ENCODE results near the gene NUDT8.
"Not testable (repeated sequence)": the region's sequence is repeated elsewhere in the genome, so short reads cannot be mapped to it uniquely, and the experiment has no call there.

The NUDT8 gene

DNA sequence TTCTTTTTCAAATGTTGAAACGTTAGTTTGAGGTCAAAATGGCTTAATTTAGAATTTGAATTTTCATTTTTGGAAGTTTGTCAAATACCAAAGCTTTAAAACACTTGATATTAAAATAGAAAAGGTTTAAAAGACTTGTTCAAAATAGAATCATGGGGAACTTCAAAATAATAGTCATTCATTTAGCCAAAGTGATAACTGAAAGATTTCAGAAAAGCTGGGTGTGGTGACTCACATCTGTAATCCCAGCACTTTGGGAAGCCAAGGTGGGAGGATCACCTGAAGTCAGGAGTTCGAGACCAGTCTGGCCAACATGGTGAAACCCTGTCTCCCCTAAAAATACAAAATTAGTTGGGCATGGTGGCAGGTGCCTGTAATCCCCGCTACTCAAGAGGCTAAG lies 35.3 kb downstream of the NUDT8 start:
- Histone ChIP-seq H3K4me1 (ENCODE audit: insufficient read depth, low read length) (no peaks in the 10 kb centered on the region; the same call in 1 of the 2 replicates), H3K9me3 (ENCODE audit: control insufficient read depth, insufficient read depth, low read length) (peaks cover 5% of the 10 kb centered on the region), H3K9ac (ENCODE audit: low read depth, low read length) (no peak overlapping the region), H3K36me3 (ENCODE audit: insufficient read depth, low read length) (no peaks in the 10 kb centered on the region)

GRCh38 chr11:67593565-67593905 lies 36.2 kb downstream of the NUDT8 start:
- H3K4me1 ChIP-seq (ENCODE audit: insufficient read depth, low read length): no peaks in the 10 kb centered on the region; the same call in 1 of the 2 replicates
- no peaks in the 10 kb centered on the region for H3K36me3 ChIP-seq (ENCODE audit: insufficient read depth, low read length)
- no peak overlapping the region for H3K9ac ChIP-seq (ENCODE audit: low read depth, low read length)
- no peaks in the 10 kb centered on the region for H3K9me3 ChIP-seq (ENCODE audit: control insufficient read depth, insufficient read depth, low read length)

- Histone ChIP-seq H3K4me1 (ENCODE audit: insufficient read depth, low read length) (no peaks in the 10 kb centered on the region; the same call in 1 of the 2 replicates), H3K36me3 (ENCODE audit: insufficient read depth, low read length) (no peaks in the 10 kb centered on the region), H3K9ac (ENCODE audit: low read depth, low read length) (no peak overlapping the region), H3K9me3 (ENCODE audit: control insufficient read depth, insufficient read depth, low read length) (no peaks in the 10 kb centered on the region)
These were observed 36.7 kb downstream of the NUDT8 start for GRCh38 chr11:67592880-67593564.

DNA sequence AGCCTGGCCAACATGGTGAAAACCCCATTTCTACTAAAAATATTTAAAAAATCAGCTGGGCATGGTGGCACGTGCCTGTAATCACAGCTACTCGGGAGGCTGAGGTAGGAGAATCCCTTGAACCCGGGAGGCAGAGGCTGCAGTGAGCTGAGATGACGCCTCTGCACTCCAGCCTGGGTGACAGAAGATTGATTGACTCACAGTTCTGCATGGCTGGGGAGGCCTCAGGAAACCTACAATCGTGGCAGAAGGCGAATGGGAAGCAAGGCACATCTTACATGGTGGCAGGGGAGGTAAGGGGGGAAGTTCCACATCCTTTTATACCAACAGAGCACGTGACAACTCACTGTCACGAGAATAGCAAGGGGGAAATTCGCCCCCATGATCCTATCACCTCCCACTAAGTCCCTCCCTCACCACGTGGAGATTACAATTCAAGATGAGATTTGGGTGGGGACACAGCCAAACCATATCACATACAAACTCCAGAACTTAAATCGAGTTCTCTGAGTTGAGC lies 40.8 kb downstream of the NUDT8 start:
- H3K9me3 ChIP-seq (ENCODE audit: control insufficient read depth, insufficient read depth, low read length); H3K9ac ChIP-seq (ENCODE audit: low read depth, low read length); H3K4me1 ChIP-seq (ENCODE audit: insufficient read depth, low read length): not testable (repeated sequence)
- peaks cover 15% of the 10 kb centered on the region; the same call in 1 of the 2 replicates for H3K36me3 ChIP-seq (ENCODE audit: insufficient read depth, low read length)

DNA sequence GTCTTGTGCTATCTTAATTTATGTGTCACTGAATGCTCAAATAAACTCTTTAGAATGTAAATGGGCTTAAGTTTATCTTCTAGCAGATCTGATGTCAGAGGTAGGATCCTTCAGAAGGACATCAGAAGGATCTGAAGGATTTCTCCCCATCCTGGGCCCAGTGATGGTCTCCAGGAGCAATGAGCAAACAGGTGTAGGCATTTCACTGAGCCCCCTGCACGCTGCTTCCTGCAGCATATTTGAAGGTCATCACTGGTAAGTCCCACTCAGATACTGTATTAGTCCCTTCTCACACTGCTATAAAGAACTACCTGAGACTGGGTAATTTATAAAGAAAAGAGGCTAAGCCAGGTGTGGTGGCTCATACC lies 41.6 kb downstream of the NUDT8 start:
- Histone ChIP-seq H3K9me3 (ENCODE audit: control insufficient read depth, insufficient read depth, low read length) (no peaks in the 10 kb centered on the region), H3K36me3 (ENCODE audit: insufficient read depth, low read length) (peaks cover 15% of the 10 kb centered on the region; the same call in 1 of the 2 replicates), H3K4me1 (ENCODE audit: insufficient read depth, low read length) (peaks cover 5% of the 10 kb centered on the region; the same call in 1 of the 2 replicates), H3K9ac (ENCODE audit: low read depth, low read length) (no peak overlapping the region)

GRCh38 chr11:67586568-67587250 lies 43.0 kb downstream of the NUDT8 start:
- H3K36me3 ChIP-seq (ENCODE audit: insufficient read depth, low read length): peaks cover 15% of the 10 kb centered on the region; the same call in 1 of the 2 replicates
- no peak overlapping the region for H3K9ac ChIP-seq (ENCODE audit: low read depth, low read length)
- H3K9me3 ChIP-seq (ENCODE audit: control insufficient read depth, insufficient read depth, low read length): no peaks in the 10 kb centered on the region

DNA sequence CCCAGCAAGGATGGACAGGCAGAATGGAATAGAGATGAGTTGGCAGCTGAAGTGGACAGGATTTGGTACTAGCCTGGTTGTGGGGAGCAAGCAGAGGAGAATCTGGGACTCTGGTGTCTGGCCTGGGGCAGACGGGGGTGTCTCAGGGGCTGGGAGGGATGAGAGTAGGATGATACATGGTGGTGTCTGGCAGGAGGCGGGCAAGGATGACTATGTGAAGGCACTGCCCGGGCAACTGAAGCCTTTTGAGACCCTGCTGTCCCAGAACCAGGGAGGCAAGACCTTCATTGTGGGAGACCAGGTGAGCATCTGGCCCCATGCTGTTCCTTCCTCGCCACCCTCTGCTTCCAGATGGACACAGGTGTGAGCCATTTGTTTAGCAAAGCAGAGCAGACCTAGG lies 43.8 kb downstream of the NUDT8 start:
- H3K9me3 ChIP-seq (ENCODE audit: control insufficient read depth, insufficient read depth, low read length): no peaks in the 10 kb centered on the region
- peaks cover 18% of the 10 kb centered on the region for H3K4me1 ChIP-seq (ENCODE audit: insufficient read depth, low read length)
- H3K36me3 ChIP-seq (ENCODE audit: insufficient read depth, low read length): peaks cover 15% of the 10 kb centered on the region; the same call in 1 of the 2 replicates
- no peak overlapping the region for H3K9ac ChIP-seq (ENCODE audit: low read depth, low read length)

More at GRCh38 chr11:67586568-67587250, 43.0 kb downstream of the NUDT8 start:
- peaks cover 16% of the 10 kb centered on the region for H3K4me1 ChIP-seq (ENCODE audit: insufficient read depth, low read length)

DNA sequence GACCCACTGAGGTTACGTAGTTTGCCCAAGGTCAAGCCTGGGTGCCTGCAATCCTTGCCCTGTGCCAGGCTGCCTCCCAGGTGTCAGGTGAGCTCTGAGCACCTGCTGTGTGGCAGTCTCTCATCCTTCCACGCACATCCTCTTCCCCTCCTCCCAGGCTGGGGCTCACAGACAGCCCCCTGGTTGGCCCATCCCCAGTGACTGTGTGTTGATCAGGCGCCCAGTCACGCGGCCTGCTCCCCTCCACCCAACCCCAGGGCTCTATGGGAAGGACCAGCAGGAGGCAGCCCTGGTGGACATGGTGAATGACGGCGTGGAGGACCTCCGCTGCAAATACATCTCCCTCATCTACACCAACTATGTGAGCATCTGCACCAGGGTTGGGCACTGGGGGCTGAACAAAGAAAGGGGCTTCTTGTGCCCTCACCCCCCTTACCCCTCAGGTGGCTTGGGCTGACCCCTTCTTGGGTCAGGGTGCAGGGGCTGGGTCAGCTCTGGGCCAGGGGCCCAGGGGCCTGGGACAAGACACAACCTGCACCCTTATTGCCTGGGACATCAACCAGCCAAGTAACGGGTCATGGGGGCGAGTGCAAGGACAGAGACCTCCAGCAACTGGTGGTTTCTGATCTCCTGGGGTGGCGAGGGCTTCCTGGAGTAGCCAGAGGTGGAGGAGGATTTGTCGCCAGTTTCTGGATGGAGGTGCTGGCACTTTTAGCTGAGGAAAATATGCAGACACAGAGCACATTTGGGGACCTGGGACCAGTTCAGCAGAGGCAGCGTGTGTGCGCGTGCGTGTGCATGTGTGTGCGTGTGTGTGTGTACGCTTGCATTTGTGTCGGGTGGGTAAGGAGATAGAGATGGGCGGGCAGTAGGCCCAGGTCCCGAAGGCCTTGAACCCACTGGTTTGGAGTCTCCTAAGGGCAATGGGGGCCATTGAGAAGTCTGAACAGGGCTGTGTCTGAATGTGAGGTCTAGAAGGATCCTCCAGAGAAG lies 44.6 kb downstream of the NUDT8 start:
- Histone ChIP-seq H3K9me3 (ENCODE audit: control insufficient read depth, insufficient read depth, low read length) (no peaks in the 10 kb centered on the region), H3K4me1 (ENCODE audit: insufficient read depth, low read length) (peaks cover 18% of the 10 kb centered on the region), H3K36me3 (ENCODE audit: insufficient read depth, low read length) (peaks cover 15% of the 10 kb centered on the region; the same call in 1 of the 2 replicates), H3K9ac (ENCODE audit: low read depth, low read length) (peak overlapping the region; percentile 96)

GRCh38 chr11:67584205-67584880 lies 45.4 kb downstream of the NUDT8 start:
- Histone ChIP-seq H3K4me1 (ENCODE audit: insufficient read depth, low read length) (peaks cover 18% of the 10 kb centered on the region), H3K9me3 (ENCODE audit: control insufficient read depth, insufficient read depth, low read length) (no peaks in the 10 kb centered on the region), H3K9ac (ENCODE audit: low read depth, low read length) (peak overlapping the region; percentile 96), H3K36me3 (ENCODE audit: insufficient read depth, low read length) (peaks cover 15% of the 10 kb centered on the region; the same call in 1 of the 2 replicates)

DNA sequence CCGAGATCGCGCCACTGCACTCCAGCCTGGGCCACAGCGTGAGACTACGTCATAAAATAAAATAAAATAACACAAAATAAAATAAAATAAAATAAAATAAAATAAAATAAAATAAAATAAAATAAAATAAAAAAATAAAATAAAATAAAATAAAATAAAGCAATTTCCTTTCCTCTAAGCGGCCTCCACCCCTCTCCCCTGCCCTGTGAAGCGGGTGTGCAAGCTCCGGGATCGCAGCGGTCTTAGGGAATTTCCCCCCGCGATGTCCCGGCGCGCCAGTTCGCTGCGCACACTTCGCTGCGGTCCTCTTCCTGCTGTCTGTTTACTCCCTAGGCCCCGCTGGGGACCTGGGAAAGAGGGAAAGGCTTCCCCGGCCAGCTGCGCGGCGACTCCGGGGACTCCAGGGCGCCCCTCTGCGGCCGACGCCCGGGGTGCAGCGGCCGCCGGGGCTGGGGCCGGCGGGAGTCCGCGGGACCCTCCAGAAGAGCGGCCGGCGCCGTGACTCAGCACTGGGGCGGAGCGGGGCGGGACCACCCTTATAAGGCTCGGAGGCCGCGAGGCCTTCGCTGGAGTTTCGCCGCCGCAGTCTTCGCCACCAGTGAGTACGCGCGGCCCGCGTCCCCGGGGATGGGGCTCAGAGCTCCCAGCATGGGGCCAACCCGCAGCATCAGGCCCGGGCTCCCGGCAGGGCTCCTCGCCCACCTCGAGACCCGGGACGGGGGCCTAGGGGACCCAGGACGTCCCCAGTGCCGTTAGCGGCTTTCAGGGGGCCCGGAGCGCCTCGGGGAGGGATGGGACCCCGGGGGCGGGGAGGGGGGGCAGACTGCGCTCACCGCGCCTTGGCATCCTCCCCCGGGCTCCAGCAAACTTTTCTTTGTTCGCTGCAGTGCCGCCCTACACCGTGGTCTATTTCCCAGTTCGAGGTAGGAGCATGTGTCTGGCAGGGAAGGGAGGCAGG lies 46.2 kb downstream of the NUDT8 start, which contains the start of gene GSTP1:
Gene GSTP1, plus strand, starts transcription at position 566 of the 958 bp plus-strand sequence. Its CDS starts 32 bp downstream, at position 598.
- H3K4me1 ChIP-seq (ENCODE audit: insufficient read depth, low read length): peaks cover 18% of the 10 kb centered on the region
- H3K9ac ChIP-seq (ENCODE audit: low read depth, low read length): peak within 1 kb of the TSS; percentile 96
- H3K9me3 ChIP-seq (ENCODE audit: control insufficient read depth, insufficient read depth, low read length): no peaks in the 10 kb centered on the region
- H3K36me3 ChIP-seq (ENCODE audit: insufficient read depth, low read length): peaks cover 15% of the 10 kb centered on the region; the same call in 1 of the 2 replicates

GRCh38 chr11:67582011-67582410 lies 47.7 kb downstream of the NUDT8 start:
- Histone ChIP-seq H3K9ac (ENCODE audit: low read depth, low read length) (no peak overlapping the region), H3K9me3 (ENCODE audit: control insufficient read depth, insufficient read depth, low read length) (no peaks in the 10 kb centered on the region), H3K36me3 (ENCODE audit: insufficient read depth, low read length) (peaks cover 15% of the 10 kb centered on the region; the same call in 1 of the 2 replicates), H3K4me1 (ENCODE audit: insufficient read depth, low read length) (peaks cover 18% of the 10 kb centered on the region)

DNA sequence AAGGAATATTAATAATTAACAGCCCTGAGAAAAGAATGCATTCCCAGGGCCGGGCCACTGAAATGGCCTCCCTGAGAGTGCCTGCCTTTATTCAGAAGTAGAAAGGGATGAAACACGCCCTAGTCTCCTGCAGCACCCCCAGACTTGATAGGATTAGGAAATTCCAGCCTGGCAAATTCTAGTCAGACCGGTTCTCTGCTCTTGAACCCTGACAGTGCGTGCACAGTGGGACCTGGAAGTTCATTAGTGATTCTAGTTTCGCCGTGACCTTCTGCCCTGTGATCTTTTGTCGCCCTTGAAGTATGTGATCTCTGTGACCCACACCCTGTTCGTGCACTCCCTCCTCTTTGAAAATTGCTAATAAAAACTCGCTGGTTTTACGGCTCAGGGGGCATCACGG lies 48.3 kb downstream of the NUDT8 start:
- no peaks in the 10 kb centered on the region for H3K9me3 ChIP-seq (ENCODE audit: control insufficient read depth, insufficient read depth, low read length)
- H3K4me1 ChIP-seq (ENCODE audit: insufficient read depth, low read length): peaks cover 18% of the 10 kb centered on the region
- H3K36me3 ChIP-seq (ENCODE audit: insufficient read depth, low read length): peaks cover 11% of the 10 kb centered on the region; the same call in 1 of the 2 replicates
- no peak overlapping the region for H3K9ac ChIP-seq (ENCODE audit: low read depth, low read length)

All from ES-I3 (cell line).